Measurements from ENCODE around the gene MSANTD2. TPM values are rescaled to one million over a fixed set of nuclear protein-coding genes. Genes with fewer than 3 reads are reported as not detected.

The MSANTD2 gene
- total RNA-seq, 1 donor from 2014 or later = 21.0 TPM

DNA sequence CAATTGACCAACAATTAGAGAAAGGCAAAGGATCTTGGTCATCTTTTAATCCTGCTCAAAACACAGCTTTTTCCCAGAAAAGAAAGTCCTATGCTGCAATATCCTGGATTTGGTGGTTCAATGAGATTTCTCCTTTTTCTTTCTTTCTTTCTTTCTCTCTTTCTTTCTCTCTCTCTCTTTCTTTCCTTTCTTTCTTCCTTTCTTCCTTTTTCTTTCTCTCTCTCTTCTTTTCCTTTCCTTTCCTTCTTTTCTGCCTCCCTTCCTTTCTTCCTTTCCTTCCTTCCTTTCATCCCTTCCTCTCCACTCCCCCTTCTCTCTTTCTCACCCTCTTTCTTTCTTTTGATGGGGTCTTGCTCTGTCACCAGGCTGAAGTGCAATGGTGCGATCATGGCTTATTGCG is 31.7 kb upstream of the MSANTD2 start:
- TF ChIP-seq, protein P1, sequence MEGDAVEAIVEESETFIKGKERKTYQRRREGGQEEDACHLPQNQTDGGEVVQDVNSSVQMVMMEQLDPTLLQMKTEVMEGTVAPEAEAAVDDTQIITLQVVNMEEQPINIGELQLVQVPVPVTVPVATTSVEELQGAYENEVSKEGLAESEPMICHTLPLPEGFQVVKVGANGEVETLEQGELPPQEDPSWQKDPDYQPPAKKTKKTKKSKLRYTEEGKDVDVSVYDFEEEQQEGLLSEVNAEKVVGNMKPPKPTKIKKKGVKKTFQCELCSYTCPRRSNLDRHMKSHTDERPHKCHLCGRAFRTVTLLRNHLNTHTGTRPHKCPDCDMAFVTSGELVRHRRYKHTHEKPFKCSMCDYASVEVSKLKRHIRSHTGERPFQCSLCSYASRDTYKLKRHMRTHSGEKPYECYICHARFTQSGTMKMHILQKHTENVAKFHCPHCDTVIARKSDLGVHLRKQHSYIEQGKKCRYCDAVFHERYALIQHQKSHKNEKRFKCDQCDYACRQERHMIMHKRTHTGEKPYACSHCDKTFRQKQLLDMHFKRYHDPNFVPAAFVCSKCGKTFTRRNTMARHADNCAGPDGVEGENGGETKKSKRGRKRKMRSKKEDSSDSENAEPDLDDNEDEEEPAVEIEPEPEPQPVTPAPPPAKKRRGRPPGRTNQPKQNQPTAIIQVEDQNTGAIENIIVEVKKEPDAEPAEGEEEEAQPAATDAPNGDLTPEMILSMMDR (IDR thresholded peaks at IDR 0.05) = no peak
- Mint-ChIP-seq H3K27ac (no peak overlapping the region), H3K27me3 (peaks cover 12% of the 10 kb centered on the region), H3K4me1 (peaks cover 5% of the 10 kb centered on the region), H3K9me3 (no peaks in the 10 kb centered on the region), H3K4me3 (no peak overlapping the region), H3K36me3 (ENCODE audit: low read depth) (no peaks in the 10 kb centered on the region)
- ChIA-PET CTCF (no interaction called here), POLR2A (no interaction called here)
- ATAC-seq (ENCODE audit: low read depth) = no peak
- intact Hi-C loops (cut with micrococcal nuclease) = no loop called here
- no peak for DNase-seq

DNA sequence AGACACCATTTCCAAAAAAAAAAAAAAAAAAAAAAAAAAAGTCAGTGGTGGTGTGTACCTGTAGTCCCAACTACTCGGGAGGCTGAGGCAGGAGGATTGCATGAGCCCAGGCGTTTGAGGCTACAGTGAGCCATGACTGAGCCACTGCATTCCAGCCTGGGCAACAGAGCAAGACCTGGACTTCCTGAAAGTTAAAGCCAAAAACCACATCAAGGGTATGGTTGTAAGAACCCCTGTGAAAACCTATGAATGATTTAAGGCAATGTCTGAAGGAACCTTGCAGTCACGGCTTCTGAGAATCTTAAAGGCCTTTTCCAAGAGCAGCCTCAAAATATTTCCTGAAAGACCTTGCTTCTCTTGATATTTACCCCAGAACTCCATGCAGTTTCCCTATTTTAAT is 30.5 kb upstream of the MSANTD2 start:
- H3K27ac Mint-ChIP-seq = no peak overlapping the region
- no peak overlapping the region for H3K4me3 Mint-ChIP-seq
- CTCF ChIA-PET = interaction anchor here (0.7 kb wide), 1 partner anchor 162 kb away, joined by 3 read pairs; no protein-coding TSS in a partner anchor
- ATAC-seq (ENCODE audit: low read depth) (no peak), DNase-seq (no peak)
- intact Hi-C loops (cut with micrococcal nuclease) = no loop called here
- no peaks in the 10 kb centered on the region for H3K36me3 Mint-ChIP-seq (ENCODE audit: low read depth)
- POLR2A ChIA-PET = no interaction called here
- TF ChIP-seq, protein P1 (IDR thresholded peaks at IDR 0.05) = no peak
- no peaks in the 10 kb centered on the region for H3K4me1 Mint-ChIP-seq
- H3K27me3 Mint-ChIP-seq = peaks cover 6% of the 10 kb centered on the region
- H3K9me3 Mint-ChIP-seq = no peaks in the 10 kb centered on the region

DNA sequence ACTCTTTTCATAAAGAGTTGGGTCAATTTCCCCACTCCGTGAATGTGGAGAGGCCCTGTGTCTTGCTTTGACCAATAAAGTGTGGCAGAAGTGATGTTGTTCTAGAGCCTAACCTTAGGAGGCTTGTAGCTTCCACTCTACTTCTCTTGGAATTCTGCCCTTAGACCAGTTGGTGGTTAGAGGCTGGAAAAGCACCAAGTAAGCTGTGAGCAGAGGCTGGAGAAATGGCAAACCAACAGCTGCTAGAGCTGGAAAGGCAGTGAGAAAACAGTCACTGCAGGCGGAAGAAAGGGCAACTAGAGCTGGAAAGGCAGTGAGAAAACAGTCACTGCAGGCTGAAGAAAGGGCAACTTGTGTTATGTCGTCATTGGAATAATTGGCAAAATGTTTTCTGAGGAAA is 29.8 kb upstream of the MSANTD2 start:
- Mint-ChIP-seq H3K9me3 (no peaks in the 10 kb centered on the region), H3K4me3 (no peak overlapping the region), H3K27me3 (peaks cover 6% of the 10 kb centered on the region), H3K27ac (no peak overlapping the region), H3K4me1 (no peaks in the 10 kb centered on the region), H3K36me3 (ENCODE audit: low read depth) (no peaks in the 10 kb centered on the region)
- DNase-seq (no peak), ATAC-seq (ENCODE audit: low read depth) (no peak)
- intact Hi-C loops (cut with micrococcal nuclease) = no loop called here
- TF ChIP-seq, protein P1 (IDR thresholded peaks at IDR 0.05) = no peak
- CTCF ChIA-PET = no interaction called here
- POLR2A ChIA-PET = no interaction called here

DNA sequence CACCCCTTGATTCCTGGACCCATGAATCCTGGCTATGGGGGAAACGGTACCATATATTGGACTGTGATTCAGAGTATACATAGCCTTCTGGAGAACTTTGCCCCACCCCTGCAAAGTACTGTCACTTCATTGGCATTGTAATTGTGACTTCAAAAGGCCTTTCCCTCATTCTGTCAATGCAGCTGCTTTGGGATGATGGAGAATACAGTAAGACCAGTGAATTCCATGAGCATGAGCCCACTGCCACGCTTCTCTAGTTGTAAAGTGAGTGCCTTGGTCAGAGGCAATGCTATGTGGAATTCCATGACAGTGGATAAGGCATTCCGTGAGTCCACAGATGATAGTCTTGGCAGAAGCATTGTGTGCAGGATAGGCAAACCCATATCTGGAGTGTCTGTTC is 25.7 kb upstream of the MSANTD2 start:
- CTCF ChIA-PET = no interaction called here

DNA sequence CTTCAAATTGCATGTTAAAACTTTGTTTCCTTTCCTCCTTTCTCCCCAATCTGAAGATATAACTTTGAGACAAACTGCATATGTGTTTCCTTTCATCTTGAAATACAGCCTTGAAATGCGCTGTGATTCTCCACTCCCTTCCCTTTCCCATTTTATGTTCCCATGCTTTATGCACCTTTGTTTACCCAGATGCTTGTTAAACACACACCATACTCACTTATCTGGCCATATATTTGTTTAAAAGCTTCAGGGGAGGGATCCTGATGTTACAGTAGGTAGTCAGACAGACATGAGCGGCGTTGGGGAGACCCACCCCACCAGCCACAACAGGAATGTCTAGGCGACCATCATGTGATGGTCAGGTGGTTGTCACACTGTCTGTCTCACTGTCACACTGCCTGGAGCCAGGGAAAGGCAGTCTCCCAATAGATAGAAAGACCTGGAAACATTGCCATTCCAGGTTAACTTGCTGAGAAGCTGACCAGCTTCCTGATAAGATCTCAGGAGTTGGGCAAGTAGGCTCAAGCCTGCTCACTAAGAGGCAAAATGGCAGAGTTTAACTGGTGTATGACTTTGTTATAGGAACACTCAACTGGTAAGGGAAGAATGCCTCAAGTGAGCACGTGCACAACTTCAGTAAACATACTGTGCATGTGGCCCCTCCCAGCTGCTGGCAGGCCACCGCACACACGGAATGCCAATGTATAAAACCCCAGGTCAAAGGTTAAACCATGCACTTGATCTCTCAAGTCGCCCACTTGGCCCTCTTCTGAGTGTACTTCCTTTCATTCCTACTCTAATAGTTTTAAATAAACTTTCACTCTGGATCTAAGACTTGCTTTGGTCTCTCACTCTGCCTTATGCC is 23.5 kb upstream of the MSANTD2 start:
- Mint-ChIP-seq H3K9me3 (no peaks in the 10 kb centered on the region), H3K4me1 (no peaks in the 10 kb centered on the region), H3K27me3 (peaks cover 41% of the 10 kb centered on the region), H3K4me3 (no peak overlapping the region), H3K36me3 (ENCODE audit: low read depth) (no peaks in the 10 kb centered on the region), H3K27ac (no peak overlapping the region)
- ChIA-PET POLR2A (no interaction called here), CTCF (no interaction called here)
- DNase-seq (no peak), ATAC-seq (ENCODE audit: low read depth) (no peak)
- intact Hi-C loops (cut with micrococcal nuclease) = no loop called here
- TF ChIP-seq, protein P1 (IDR thresholded peaks at IDR 0.05) = no peak

More for the DNA sequence above, 25.7 kb upstream of the MSANTD2 start:
- ATAC-seq (ENCODE audit: low read depth) (no peak), DNase-seq (no peak)
- Mint-ChIP-seq H3K27ac (no peak overlapping the region), H3K9me3 (no peaks in the 10 kb centered on the region), H3K4me1 (no peaks in the 10 kb centered on the region), H3K36me3 (ENCODE audit: low read depth) (no peaks in the 10 kb centered on the region), H3K4me3 (no peak overlapping the region), H3K27me3 (peaks cover 28% of the 10 kb centered on the region)
- intact Hi-C loops (cut with micrococcal nuclease) = no loop called here
- POLR2A ChIA-PET = no interaction called here
- TF ChIP-seq, protein P1 (IDR thresholded peaks at IDR 0.05) = no peak

Measured in activated B cell treated with CpG ODN at 0.5 μM for 24 hours (primary cell).